HG03442 (cell line): ENCODE data around the gene RAB33A.

Experiments used
- ATAC-seq: cut with Tn5 transposase; IDR thresholded peaks from one replicate; pipeline ENCODE4 v1.9.1; 2021; ENCODE audit warnings: mild to moderate bottlenecking, moderate library complexity; ENCODE audit not compliant: unreplicated experiment

Gene RAB33A

DNA sequence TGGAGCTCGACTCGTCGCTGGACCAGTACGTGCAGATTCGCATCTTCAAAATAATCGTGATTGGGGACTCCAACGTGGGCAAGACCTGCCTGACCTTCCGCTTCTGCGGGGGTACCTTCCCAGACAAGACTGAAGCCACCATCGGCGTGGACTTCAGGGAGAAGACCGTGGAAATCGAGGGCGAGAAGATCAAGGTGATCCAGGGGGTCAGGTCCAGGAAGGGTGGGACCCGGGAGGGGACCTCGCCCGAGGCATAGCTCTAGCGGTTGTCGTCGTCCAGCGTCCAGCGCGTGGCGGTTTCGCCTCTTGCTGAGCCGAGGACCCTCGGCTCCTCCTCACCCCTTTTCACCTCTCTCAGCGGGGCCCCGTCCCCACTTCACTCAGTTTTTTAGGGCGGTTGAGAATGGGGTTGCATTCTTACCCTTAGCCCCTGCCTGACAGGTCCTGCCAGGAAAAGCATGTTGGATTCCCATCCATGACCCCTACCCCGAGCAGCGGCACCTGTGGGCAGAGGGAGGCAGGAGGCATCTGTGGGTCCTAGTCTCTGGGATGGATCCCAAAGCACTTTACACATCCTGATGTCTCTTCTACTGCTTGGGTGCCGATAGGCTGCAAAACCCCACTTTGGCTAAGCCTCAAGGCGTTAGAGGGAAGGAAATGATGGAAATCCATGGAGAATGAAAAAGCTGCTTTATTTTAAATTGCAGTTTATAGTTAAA is 524 bp downstream of the RAB33A start:
- no peak for ATAC-seq

DNA sequence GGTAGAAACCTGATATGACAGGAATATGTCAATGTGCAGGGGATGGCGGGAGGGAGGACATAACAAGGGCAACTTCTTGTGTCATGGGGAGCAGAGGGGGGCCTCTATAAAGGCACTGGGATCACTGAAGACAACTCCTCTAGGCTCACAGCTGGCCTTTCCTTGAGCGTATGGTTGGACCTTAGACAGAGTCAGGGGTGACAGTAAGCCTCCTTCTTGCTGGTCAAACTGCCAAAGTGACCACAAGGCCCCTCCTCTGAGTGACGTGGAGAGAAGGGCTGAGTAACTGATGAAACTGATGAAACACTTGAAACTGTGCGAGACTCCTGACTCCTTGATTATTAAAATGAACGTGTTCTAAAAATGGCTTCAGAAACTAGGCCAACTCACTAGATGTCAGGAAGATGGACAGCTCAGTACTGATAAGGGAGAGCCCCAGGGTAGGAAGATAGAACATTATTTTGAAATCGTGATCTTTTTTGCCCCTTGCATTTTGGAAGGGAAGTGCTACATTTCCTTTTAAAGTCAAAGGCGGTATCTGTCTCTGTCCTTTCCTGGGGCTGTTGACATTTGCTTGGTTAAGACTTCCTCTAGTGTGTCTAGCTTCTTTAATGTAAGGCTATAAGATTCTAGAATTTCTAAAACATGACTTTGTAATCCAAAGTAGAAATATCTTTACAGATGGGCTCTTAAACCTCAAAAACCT is 1.6 kb downstream of the RAB33A start:
- peak; percentile 37 for ATAC-seq

DNA sequence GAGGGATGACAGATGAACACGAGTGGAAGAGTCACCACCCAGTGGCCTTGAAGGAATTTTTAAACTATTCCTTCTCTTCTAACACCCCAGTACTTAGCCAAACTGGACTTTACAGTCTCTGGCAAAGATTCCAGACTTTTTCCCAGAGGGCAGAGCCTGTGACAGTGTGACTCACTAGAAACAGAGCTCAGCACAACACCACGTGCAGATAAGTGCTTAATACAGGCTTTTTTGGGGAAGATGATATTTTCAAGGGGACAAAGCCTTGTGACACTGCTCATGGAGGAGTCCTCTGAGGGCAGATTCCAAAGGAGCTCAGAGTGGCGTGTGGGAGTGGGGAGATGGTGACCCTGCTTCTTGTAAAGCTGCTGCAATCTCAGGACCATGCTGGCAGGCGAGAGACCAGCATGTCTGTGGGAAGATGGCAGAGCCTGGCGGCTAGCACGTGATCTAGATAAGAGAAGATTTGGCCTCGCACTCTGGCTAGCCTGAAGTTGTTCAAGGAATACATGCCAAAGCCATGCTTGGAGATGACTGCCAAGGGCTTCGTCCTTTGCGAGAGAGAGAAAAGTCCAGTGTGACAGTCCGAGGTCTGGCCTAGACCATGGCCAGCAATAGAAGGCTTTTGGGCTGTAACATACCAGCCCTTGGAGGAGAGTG is 2.4 kb downstream of the RAB33A start:
- no peak for ATAC-seq

DNA sequence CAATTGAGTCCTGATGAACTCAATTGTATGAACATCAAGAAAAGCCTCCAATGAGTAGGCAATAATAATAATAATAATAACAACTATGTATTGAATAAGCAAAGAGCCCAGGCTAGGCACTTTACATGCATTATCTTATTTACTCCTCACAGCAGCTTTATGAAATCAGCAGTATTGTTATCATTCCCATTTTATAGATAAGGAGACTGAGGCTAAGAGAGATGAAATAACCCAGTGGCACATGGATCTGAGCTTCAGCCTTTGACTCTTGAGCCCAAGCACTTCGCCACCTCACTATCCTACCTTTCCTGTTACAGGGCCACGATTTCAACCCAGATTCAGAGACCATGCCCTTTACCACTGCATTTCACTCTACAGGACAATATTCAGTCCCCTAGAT is 3.2 kb downstream of the RAB33A start:
- no peak for ATAC-seq

DNA sequence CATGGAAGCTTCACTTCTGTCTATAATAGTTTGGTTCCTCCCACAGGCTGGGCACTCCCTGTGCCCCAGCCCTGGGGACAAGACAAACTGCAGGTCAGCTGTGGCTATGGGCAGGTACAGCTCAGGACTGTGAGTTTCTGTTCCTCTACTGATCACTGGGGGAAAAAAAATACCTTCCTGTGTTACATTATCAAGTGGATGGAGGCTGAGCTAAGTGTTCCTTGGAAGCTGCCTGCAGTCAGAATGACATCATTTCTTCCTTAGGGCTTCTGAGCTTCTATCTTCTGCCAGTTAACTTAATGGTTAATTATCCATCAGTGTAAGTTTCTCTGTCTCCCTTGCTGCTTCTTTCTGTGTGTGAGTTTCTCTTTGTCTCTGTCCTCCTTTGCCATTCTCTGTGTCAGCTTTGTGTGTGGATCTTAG is 4.6 kb downstream of the RAB33A start:
- peak; percentile 78 for ATAC-seq

DNA sequence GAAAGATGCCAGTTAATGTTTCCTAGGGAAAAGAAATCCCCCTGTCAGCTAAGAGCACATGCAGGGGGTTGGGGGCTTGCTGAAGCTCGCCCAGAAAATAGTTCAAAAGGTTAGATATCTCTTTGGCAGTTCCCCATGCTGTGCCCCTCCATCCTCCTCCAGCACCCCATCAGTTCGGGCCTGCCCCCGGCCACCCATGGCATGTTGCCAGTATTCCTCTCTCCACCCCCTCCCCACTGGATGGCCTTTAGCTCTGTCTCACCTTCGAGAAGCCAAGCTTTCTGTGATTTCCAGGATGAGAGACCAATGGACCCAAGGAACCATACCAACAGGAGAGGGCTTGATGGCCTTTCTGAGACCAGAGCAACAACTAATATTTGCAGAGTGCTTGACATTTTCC is 5.2 kb downstream of the RAB33A start:
- ATAC-seq, result no peak

DNA sequence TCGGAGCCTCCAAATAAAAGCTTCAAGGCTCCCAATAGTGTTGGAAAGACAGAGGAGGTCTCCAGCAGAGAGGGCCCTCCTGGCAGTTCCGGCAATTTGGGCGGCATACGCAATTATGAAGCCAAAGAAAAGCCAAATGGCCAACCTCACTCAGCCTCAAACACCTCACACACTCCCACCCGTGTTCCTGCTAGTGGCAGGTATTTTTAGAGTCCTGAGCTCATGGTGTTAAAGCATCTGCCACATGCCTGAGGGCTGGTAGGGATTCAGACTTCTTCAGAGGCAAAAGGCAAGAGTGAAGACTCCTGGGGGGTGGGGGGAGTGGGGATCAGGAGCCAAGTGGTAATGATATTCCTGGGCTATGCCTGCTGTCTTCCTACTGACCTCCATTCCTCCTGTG is 7.4 kb downstream of the RAB33A start:
- no peak for ATAC-seq

DNA sequence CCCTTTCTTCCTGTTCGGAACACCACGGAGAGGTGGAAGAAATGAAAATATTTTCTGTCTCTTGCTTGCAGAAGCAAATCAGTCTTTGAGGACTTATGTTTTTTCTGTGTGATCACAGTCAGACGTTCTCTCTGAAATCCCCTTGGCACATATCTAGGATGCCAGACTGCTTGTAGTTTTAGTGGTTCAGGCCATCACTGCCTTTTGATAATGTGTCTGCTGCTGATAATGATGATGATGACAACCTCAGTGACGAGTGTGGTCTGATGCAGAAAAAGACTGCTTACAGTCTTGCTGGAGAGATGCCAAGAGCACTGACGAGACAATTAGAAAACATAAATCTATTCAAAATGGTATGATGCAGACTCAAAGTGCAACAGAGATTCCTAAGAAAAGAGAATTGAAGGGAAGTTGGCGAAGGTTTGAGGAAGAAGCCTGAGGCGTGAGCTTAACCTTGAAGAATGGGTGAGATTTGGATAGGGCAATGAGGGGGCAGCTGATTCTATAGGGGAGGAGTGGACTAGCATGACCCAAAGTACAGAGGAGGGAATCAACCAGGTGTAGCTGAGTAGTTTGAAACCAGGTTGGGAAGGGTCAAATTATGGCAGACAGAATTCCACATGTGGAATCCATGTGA is 7.9 kb downstream of the RAB33A start:
- no peak for ATAC-seq

DNA sequence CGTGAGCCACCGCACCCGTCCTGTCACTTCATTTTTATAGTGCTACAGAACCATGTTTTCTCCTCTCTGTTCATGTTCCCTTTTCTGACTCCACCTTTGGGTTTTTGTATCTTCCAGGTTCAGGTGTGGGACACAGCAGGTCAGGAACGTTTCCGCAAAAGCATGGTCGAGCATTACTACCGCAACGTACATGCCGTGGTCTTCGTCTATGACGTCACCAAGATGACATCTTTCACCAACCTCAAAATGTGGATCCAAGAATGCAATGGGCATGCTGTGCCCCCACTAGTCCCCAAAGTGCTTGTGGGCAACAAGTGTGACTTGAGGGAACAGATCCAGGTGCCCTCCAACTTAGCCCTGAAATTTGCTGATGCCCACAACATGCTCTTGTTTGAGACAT is 12.4 kb downstream of the RAB33A start:
- ATAC-seq, result no peak

DNA sequence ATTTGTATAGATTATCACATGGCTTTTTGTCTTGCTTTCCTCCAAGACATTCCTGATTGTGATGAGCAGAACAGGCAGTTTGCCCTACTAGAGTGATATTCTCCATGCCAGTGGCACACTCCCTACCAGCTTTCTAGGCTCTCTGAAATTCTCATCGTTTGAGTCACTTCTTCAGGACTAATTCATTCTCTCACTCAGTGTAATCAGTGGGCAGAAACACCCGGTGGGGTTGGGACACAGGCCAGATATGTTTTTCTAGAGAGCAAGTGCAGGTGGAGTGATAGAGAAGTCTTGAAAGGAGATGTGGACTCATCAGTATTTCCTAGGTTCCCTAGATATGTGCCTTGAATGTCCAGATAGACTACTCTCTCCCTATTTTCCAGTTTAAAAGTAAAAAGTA is 13.1 kb downstream of the RAB33A start:
- no peak for ATAC-seq

DNA sequence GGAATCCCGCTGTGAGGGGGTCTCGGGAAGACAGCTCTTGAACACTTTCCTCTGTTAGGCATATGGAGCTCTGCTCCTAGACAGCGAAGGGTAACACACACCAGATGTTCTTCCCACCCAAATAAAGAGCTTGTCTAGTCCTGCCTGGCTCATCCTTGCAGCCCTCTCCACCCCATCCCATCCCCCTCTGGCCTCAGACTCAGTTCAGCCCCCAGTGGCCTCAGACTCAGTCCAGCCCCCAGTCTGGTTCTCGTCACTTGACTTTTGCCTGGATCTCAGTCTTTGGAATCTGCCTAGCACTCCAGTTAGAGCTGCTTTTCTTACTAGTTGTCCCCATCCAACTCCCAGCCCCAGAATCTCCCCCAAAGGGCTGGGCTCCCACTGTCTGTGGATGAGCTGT is 14.9 kb downstream of the RAB33A start:
- ATAC-seq, result no peak

DNA sequence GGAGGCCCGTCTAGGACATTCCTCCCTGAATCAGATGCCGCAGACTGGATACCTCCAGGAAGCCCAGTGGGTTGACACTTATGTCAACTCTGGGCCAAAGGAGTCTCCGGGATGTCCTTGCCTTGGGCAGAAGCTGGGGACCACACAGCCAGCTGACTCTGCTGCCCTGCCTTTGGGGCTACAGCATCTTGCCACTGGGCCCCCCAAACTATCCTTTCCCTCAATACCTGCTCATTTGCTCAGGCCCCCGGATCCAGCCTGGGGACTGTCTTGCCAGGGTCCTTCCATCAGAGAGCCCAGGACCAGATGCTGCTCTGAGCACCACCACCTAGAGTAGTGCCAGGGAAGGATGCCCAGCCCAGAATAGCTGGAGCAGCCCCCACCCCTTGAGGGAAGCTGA is 19.0 kb downstream of the RAB33A start:
- no peak for ATAC-seq

DNA sequence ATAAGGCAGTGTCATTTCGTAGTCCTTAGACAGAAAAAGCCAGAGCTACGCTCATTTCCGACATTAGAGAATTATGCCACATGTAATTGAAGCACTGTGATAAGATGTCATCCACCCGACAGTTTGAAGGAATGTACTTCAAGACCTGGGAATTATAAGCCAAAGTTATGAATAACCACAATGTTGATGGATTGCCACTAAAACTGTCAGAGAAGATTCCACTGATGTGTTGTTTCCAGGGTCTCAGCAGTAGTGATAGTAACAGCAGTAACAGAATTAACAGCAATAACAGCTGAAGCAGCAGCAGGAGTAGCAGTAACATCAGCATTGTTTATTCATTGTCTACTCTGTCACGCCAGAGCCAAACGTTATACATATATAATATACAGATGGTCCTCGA is 24.7 kb downstream of the RAB33A start:
- ATAC-seq, result no peak

DNA sequence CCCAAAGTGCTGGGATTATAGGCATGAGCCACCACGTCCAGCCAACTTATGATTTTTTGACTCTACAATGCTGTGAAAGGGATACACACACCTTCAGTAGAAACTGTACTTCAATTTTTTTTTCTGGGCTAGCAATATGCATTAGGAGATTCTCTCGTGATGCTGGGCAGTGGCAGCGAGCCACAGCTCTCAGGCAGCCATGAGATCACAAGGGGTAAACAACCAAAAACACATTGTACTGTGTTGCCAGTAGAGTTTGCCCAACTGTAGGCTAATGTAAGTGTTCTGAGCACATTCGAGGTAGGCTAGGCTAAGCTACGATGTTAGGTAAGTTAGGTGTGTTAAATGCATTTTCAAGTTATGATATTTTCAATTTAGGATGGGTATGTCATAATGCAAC is 25.7 kb downstream of the RAB33A start:
- ATAC-seq, result no peak

DNA sequence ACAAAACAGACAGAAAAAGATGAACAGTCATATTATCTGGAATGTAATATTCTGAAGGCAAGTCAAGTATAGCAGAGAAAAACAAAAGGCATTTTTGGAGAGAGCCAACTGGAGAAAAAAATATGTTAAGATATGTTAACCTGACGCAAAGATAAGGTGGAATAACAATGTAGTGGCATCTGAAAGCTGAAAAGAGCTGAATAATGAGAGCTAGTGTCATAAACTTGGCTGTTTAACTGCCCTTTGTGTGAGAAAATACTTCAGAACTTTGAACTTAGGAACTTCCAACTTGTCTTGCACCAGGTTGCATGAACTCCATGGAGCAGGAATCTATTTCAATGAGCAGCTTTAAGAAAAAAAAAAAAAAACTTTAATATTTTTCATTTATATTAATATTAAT is 32.9 kb downstream of the RAB33A start:
- no peak for ATAC-seq

DNA sequence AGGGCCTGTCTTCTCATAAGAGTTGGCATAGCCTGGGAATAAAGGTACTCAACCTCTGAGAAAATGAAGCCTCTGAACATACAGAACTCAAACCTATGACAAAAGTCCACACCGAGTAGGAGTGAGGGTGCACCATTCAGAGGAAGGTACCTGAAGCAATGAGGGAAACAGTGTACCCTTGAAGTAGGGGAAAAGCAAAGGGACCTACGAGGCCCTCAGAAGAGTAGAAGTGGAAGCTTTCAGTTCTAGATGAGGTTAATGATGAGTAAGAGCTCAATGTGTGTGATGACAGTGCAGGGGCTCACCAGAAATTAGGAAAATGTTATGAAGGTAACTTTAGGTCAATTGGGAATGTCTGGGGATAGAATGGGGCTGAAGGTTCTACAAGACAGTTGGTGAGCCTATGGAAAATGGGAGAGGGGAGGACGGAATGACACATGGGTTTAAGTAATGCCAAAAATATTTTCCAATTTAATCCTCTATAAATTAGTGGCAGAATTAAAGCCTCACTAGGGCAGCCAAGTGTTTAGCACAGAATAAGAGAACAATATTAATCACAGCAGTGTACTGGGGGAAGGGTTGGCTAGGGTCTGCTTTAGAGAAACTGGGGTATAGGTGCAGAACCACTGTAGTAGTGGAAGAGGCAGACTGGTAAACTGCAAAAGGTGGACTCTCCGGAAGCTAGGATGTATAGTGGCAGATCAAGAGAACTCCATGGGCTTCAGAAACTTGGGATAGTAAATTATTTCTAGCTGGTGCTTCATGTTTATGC is 39.8 kb downstream of the RAB33A start:
- ATAC-seq, result no peak

DNA sequence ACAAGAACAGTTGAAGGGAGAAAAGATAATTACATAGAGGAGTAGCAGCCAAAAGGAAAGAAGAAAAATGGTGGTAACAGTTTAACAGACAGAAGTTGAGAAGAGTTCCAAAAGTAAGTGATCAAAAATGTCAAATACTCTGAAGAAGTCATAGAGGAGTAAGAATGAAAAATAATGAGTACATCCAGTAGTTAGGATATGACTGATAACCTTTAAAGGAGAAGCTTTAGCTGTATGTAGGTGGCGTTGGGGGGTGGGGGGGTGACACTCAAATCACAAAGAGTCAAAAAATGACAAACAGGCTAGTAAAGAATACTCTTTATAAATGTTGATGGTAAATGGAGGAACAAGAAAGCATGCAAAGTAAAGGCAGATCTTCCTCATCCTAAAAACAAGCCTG is 40.6 kb downstream of the RAB33A start:
- ATAC-seq, result peak; percentile 52

DNA sequence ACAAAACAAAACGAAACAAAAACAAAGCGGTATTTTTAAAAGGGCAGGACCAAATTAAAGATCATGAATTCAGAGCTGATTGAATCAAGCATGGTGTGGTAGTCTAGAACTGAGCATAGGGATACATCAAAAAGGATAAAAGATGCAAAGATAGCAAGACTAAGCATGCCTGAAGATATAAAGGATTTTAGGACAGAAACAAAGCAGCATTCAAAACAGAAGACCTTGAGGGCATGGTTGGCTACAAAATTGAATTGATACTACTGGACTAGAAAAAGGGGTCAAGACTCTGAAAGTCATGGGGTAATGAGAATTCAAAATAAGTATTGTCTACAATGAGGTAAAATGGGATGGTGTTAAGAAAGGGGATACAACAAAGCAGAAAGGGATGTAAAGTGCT is 41.6 kb downstream of the RAB33A start:
- ATAC-seq, result no peak

DNA sequence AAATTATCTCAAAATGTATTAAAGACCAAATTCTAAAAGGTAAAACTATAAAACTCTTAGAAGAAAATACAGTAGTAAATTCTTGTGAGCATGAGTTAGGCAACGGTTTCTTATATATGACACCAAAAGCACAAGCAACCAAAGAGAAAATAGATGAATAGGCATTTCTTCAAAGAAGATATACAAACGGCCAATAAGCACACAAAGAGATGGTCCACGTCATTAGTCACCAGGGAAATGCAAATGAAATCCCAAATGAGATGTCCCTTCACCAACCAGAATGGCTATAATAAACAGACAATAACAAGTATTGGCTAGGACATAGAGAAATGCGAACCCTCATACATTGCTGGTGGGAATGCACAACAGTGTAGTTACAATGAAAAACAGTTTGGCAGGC is 44.6 kb downstream of the RAB33A start:
- ATAC-seq, result no peak

DNA sequence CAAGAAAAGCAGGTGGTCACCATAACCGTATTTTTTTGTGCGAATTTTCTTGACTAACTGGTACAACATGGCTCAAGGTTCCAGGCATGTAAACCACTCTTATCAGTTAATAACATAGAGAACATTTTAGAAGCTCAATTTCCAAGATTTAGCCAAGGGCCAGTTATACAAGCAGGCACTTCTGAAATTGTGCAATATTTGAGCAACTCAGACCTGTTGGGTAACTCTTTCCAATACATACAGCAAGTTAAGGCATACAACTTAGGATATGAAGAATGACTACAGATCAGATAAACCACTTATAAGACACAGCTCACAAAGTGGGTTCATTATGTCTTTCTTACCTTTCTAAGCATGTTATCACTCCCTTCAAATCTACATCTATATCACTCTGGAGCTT is 53.0 kb downstream of the RAB33A start:
- no peak for ATAC-seq

DNA sequence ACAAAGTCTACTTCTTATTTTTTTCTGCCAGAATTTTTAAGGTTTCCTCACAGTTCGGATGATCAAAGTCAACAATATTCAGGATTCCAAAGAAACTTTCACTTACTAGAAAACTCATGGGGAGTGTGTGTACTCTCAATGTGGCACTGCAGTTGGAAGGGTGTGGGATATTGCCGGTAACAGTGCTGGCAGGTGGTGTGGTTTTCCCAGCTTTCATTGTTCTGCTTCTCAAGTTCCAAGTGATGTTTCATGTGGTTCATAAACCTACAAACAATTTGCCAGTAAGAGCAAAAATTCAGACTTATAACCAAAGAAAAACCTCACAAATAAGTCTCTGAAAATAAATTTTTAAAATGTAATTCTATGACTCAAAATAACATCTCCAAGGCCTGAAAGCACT is 57.1 kb downstream of the RAB33A start:
- no peak for ATAC-seq
